ENCODE measurements around the gene DNM3. TPM values are rescaled to one million over a fixed set of nuclear protein-coding genes. Genes with fewer than 3 reads are reported as not detected.

Gene DNM3
- total RNA-seq, 1 donor from 2014 or later, result 16.4 TPM

GRCh38 chr1:172141341-172141881 is 300.1 kb downstream of the DNM3 start:
- intact Hi-C loops (cut with DNase I), result no loop called here
- no peak for ATAC-seq
- DNase-seq (ENCODE audit: low spot score), result no peak

- intact Hi-C loops (cut with DNase I), result no loop called here
These were observed 301.0 kb downstream of the DNM3 start for GRCh38 chr1:172142324-172142723.

GRCh38 chr1:172143384-172144055 is 302.2 kb downstream of the DNM3 start:
- DNase-seq (ENCODE audit: low spot score), result no peak
- intact Hi-C loops (cut with DNase I), result no loop called here
- peak; percentile 32 for ATAC-seq

More at GRCh38 chr1:172142324-172142723, 301.0 kb downstream of the DNM3 start:
- ATAC-seq (no peak), DNase-seq (ENCODE audit: low spot score) (no peak)

GRCh38 chr1:172144445-172145061 is 303.3 kb downstream of the DNM3 start:
- intact Hi-C loops (cut with DNase I), result no loop called here
- peak; percentile 84 for DNase-seq (ENCODE audit: low spot score)
- ATAC-seq, result peak; percentile 98

GRCh38 chr1:172145231-172145651 is 303.9 kb downstream of the DNM3 start:
- intact Hi-C loops (cut with DNase I), result no loop called here
- peak; percentile 59 for ATAC-seq
- no peak for DNase-seq (ENCODE audit: low spot score)

- no peak for ATAC-seq
- intact Hi-C loops (cut with DNase I), result no loop called here
- DNase-seq (ENCODE audit: low spot score), result no peak
These were observed 304.4 kb downstream of the DNM3 start for GRCh38 chr1:172145656-172146055.

- DNase-seq (ENCODE audit: low spot score) (no peak), ATAC-seq (no peak)
- intact Hi-C loops (cut with DNase I), result no loop called here
These were observed 305.0 kb downstream of the DNM3 start for GRCh38 chr1:172146141-172146850.

- DNase-seq (ENCODE audit: low spot score) (no peak), ATAC-seq (no peak)
- intact Hi-C loops (cut with DNase I), result no loop called here
These were observed 306.2 kb downstream of the DNM3 start for GRCh38 chr1:172147541-172147940.

GRCh38 chr1:172148213-172148612 is 306.9 kb downstream of the DNM3 start:
- ATAC-seq, result no peak
- no peak for DNase-seq (ENCODE audit: low spot score)
- intact Hi-C loops (cut with DNase I), result no loop called here

GRCh38 chr1:172148707-172149106 is 307.4 kb downstream of the DNM3 start:
- ATAC-seq (no peak), DNase-seq (ENCODE audit: low spot score) (no peak)
- intact Hi-C loops (cut with DNase I), result no loop called here

GRCh38 chr1:172149346-172149745 is 308.0 kb downstream of the DNM3 start:
- no peak for DNase-seq (ENCODE audit: low spot score)
- intact Hi-C loops (cut with DNase I), result no loop called here
- no peak for ATAC-seq

GRCh38 chr1:172154551-172154950 is 313.3 kb downstream of the DNM3 start:
- intact Hi-C loops (cut with DNase I), result no loop called here
- no peak for DNase-seq (ENCODE audit: low spot score)
- peak; percentile 65 for ATAC-seq

- intact Hi-C loops (cut with DNase I), result no loop called here
- DNase-seq (ENCODE audit: low spot score), result no peak
- no peak for ATAC-seq
These were observed 314.5 kb downstream of the DNM3 start for GRCh38 chr1:172155766-172156165.

- ATAC-seq (no peak), DNase-seq (ENCODE audit: low spot score) (no peak)
- intact Hi-C loops (cut with DNase I), result no loop called here
These were observed 320.9 kb downstream of the DNM3 start for GRCh38 chr1:172162236-172162635.

- DNase-seq (ENCODE audit: low spot score), result no peak
- no peak for ATAC-seq
- intact Hi-C loops (cut with DNase I), result no loop called here
These were observed 322.4 kb downstream of the DNM3 start for GRCh38 chr1:172163498-172164215.

GRCh38 chr1:172165403-172165802 is 324.1 kb downstream of the DNM3 start:
- DNase-seq (ENCODE audit: low spot score) (no peak), ATAC-seq (no peak)
- intact Hi-C loops (cut with DNase I), result no loop called here

GRCh38 chr1:172167796-172168596 is 326.7 kb downstream of the DNM3 start:
- DNase-seq (ENCODE audit: low spot score), result no peak
- ATAC-seq, result no peak
- intact Hi-C loops (cut with DNase I), result no loop called here

- DNase-seq (ENCODE audit: low spot score), result no peak
- intact Hi-C loops (cut with DNase I), result no loop called here
- ATAC-seq, result no peak
These were observed 327.2 kb downstream of the DNM3 start for GRCh38 chr1:172168597-172168872.

GRCh38 chr1:172169836-172170235 is 328.5 kb downstream of the DNM3 start:
- intact Hi-C loops (cut with DNase I), result no loop called here
- ATAC-seq (no peak), DNase-seq (ENCODE audit: low spot score) (no peak)
